AG04450 (cell line): ENCODE data around the gene ATAD3A. TPM values are rescaled to one million over a fixed set of nuclear protein-coding genes. Genes with fewer than 3 reads are reported as not detected.
"Not testable (repeated sequence)": the region's sequence is repeated elsewhere in the genome, so short reads cannot be mapped to it uniquely, and the experiment has no call there.

Experiments
- CTCF ChIA-PET: fragments of 300-600, 350-600 bp; formaldehyde crosslinking; extraction: SDS; loops from one replicate; lab custom pipeline; 2022; ENCODE audit warnings: antibody characterized with exemption, inconsistent platforms; lab: Charles Lee
- POLR2A ChIA-PET: fragments of 350-600 bp; formaldehyde crosslinking; extraction: SDS; loops from one replicate; lab custom pipeline; 2021; ENCODE audit warnings: antibody characterized with exemption, inconsistent platforms; lab: Yijun Ruan, JAX
- DNase-seq: peaks from one replicate; pipeline ENCODE4 v3.0.0-alpha.2; 2011; ENCODE audit warnings: low read depth, low spot score
- H3K27ac ChIP-seq: one replicate; pipeline ENCODE4 v1.5.1; 2012; ENCODE audit warnings: low read depth, low read length, control low read depth
- H3K27me3 ChIP-seq: one replicate; pipeline ENCODE4 v1.6.0; 2012; ENCODE audit warnings: low read length; ENCODE audit not compliant: control insufficient read depth, insufficient read depth
- H3K4me3 ChIP-seq: 2 replicates; pipeline ENCODE4 v1.5.1; 2011; ENCODE audit warnings: mild to moderate bottlenecking, low read depth, low read length, control low read depth
- H3K9me3 ChIP-seq: 2 replicates; pipeline ENCODE4 v1.5.1; 2012; ENCODE audit warnings: low read length; ENCODE audit not compliant: control insufficient read depth, insufficient read depth
- polyA plus RNA-seq: library from polyadenylated mRNA; depleted of rRNA; stranded (reverse); fragments of >200 nt; gene quantifications from 2 replicates; pipeline ENCODE4 v1.2.3, GENCODE V29; 2011
- TF ChIP-seq, protein P1 (sequence below): IDR thresholded peaks from 2 replicates; pipeline ENCODE4 v1.5.1; 2011; ENCODE audit warnings: low read depth, low read length, control low read depth, inconsistent platforms

Gene ATAD3A
- polyA plus RNA-seq, 1 experiment = 8.5 TPM

DNA sequence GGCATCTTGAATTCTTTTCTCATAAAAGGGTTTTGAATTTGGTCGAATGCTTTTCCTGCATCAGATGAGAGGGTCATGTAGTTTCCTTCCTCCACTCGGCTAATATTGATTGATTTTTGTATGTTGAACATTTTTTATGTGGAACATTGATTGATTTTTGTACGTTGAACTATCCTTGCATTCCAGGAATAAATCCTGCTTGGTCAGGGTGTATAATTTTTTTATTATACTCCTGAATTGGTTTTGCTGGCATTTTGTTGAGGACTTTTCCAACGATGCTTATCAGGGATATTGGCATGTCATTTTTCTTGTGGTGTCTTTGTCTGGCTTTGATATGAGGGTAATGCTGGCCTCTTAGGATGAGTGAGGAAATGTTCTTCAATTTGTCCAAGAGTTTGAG lies 20.0 kb downstream of the ATAD3A start:
- POLR2A ChIA-PET = no interaction called here
- no peak for DNase-seq
- no peaks in the 10 kb centered on the region for H3K27me3 ChIP-seq
- TF ChIP-seq, protein P1, sequence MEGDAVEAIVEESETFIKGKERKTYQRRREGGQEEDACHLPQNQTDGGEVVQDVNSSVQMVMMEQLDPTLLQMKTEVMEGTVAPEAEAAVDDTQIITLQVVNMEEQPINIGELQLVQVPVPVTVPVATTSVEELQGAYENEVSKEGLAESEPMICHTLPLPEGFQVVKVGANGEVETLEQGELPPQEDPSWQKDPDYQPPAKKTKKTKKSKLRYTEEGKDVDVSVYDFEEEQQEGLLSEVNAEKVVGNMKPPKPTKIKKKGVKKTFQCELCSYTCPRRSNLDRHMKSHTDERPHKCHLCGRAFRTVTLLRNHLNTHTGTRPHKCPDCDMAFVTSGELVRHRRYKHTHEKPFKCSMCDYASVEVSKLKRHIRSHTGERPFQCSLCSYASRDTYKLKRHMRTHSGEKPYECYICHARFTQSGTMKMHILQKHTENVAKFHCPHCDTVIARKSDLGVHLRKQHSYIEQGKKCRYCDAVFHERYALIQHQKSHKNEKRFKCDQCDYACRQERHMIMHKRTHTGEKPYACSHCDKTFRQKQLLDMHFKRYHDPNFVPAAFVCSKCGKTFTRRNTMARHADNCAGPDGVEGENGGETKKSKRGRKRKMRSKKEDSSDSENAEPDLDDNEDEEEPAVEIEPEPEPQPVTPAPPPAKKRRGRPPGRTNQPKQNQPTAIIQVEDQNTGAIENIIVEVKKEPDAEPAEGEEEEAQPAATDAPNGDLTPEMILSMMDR = no peak
- H3K9me3 ChIP-seq = peaks cover 32% of the 10 kb centered on the region
- CTCF ChIA-PET = no interaction called here
- no peak overlapping the region for H3K27ac ChIP-seq
- no peak overlapping the region for H3K4me3 ChIP-seq

DNA sequence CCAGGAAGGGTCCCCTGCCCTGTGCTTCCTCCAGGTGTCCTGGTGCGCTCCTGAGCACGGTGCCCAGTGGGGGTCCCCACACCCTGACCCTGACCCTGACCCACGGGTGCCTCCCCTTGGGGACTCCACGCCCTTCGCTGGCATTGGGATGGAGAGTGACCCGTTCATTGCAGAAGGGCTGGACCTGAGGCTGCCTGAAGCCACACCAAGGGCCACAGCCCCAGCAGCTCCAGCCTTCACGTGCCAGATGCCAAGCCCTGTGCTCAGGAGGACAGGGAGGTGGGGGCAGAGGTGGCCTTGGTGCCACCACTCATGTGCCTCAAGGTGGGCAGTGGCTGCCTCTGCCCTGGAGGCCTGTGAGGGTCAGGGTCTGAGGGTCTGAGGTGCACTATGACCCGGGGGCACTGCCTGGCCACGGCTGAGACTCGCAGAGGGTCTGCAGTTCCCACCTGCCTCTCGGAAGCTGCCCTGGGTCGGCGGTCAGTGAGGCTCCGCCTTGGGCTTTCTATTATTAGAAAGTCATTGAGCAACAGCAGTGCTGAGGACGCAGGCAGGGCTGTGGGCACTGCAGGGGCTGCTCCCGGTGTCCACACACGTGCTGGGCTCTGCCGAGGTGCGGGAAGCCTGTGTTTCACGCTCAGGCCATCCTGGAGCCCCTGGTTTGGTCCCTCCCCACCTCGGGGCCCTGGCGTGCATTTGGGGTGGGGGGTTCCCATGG lies 21.4 kb downstream of the ATAD3A start:
- H3K27ac ChIP-seq, POLR2A ChIA-PET, H3K27me3 ChIP-seq, H3K4me3 ChIP-seq, DNase-seq, CTCF ChIA-PET: not testable (repeated sequence)
- peaks cover 32% of the 10 kb centered on the region for H3K9me3 ChIP-seq

DNA sequence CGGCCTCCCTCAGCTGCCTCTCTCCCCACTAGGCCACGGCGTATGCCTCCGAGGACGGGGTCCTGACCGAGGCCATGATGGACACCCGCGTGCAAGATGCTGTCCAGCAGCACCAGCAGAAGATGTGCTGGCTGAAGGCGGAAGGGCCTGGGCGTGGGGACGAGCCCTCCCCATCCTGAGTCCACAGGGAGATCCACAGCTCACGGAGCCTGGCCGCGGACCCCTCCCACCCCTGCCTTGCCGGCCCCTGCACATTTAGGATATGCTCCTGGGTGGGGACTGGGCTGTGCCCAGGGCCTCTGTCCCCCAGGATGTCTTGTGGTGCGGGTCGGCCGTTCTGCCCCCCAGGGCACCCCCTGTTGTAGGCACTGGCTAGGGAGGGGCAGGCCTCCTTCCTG lies 21.9 kb downstream of the ATAD3A start:
- H3K27ac ChIP-seq, CTCF ChIA-PET, H3K27me3 ChIP-seq, DNase-seq, POLR2A ChIA-PET, H3K4me3 ChIP-seq: not testable (repeated sequence)
- H3K9me3 ChIP-seq = peaks cover 29% of the 10 kb centered on the region

DNA sequence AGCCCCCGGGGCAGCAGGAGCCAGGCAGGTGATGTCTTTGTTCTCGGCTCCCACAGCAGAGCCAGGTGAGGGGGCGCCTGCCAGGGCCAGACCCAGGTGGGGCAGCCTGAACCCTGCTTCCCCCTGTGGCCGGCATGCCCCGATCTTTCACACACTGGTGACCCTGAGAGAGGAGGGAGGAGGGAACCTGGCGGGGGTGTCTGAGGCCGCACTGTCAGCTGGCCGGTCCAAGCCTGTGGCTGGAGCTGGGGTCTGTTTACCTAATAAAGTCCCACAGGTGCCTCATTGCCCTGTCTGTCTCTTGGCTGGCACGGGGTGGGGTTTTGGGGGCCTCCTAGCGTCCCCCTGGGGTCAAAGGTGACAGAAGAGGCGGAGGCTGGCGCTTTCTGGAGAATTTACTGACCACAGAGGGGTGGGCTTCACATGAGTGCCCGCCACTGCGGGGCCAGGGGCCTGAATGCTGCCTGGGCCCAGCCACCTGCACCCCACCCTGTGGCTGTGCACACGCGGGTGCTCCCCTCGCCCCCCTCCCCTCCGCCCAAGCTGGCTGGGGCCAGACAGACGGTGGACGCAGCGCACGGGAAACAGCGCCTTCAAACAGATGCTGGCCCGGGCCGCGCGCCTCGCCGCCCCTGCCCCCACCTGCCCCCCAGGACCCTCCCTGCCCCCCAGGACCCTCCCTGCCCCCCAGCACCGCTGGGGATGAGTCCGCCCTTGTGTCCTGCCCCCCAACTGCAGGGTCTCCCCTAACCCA lies 22.6 kb downstream of the ATAD3A start:
- POLR2A ChIA-PET = no interaction called here
- Histone ChIP-seq H3K4me3 (no peak overlapping the region), H3K27me3 (no peaks in the 10 kb centered on the region), H3K27ac (no peak overlapping the region), H3K9me3 (peaks cover 23% of the 10 kb centered on the region)
- CTCF ChIA-PET = no interaction called here
- TF ChIP-seq, protein P1 = no peak
- DNase-seq = no peak

DNA sequence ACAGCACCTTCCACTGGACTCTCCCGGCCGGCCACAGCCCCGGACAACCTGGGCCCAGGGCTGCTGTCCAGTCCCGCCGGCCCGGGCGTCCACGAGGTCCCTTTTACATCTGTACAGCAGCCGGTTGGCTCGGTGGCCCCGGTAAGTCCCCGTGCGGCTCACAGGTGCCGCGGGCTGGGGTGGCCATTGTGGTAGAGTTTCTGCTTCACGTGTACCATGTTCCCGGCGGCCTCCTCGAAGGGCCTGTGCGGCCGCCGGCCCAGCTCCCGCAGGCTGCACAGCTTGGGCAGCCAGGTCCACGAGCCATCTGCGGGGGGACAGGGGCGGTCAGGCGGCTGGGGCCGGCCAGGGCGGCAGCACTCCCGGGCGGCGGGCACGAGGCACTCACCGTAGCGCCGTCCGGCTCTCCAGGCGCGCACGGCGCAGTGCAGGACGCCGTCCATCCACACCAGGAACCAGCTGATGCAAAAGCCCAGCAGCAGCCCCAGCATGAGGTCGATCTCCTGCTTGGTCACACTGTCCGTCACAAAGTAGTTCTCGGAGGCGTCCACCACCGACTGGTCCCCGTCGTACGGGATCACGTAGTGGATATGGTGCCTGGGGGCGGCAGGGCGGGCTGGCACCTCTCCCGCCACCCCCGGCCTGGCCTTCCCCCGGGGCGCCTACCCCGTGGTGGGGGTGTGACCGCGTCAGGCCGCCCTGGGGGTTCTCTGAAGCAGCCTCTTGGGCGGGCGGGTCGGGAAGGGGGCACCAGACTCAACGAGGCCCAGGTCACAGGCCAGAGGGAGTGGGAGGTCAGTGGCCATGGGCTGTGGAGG lies 23.4 kb downstream of the ATAD3A start:
- TF ChIP-seq, protein P1 = no peak
- Histone ChIP-seq H3K27ac (no peak overlapping the region), H3K27me3 (no peaks in the 10 kb centered on the region), H3K9me3 (peaks cover 18% of the 10 kb centered on the region), H3K4me3 (no peak overlapping the region)
- POLR2A ChIA-PET = interaction anchor here (0.6 to 1.5 kb wide), 3 partner anchors 13 to 80 kb away, joined by 3 to 5 read pairs (median 3); partner anchors contain the start of gene MIB2
- no peak for DNase-seq
- CTCF ChIA-PET = no interaction called here
